GM18517 (cell line): Measurements from ENCODE around the gene FGFRL1.

Source experiments
- ATAC-seq: cut with Tn5 transposase; IDR thresholded peaks from one replicate; pipeline ENCODE4 v1.9.1; 2021; ENCODE audit warnings: mild to moderate bottlenecking, moderate library complexity; ENCODE audit not compliant: unreplicated experiment

Gene FGFRL1

DNA sequence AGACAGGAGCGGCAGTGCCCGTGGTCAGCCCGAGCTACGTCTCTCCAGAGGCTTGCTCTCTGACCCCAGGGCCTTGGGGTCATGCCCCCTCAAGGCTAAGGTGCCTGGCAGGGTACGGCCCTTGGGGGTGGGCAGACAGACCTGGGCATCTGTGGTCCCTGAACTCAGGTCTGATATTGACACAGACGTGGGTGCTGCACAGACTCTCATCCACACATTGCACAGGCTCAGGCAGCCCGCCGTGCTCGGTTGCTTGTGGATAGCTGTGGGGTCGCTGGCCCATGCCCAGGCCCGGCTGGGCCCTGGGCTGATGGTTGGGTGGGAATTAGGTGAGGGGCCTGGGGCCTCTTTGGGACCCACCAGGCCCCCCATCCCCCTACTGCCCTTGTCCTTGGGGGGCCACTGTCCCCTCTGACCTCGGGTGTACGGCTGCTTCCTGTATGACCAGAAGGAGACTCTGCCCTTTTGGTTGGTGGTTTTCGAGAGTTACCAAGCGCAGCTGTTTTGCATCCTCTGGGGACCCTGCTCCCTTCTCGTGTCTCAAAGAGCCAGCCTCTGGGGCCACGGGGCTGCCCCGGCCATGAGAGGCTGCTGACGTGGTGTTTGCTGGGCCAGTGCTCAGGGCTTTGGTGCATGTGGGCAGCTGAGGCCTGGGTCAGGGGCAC, 10.1 kb downstream of the FGFRL1 start:
- peak; percentile 83 for ATAC-seq

DNA sequence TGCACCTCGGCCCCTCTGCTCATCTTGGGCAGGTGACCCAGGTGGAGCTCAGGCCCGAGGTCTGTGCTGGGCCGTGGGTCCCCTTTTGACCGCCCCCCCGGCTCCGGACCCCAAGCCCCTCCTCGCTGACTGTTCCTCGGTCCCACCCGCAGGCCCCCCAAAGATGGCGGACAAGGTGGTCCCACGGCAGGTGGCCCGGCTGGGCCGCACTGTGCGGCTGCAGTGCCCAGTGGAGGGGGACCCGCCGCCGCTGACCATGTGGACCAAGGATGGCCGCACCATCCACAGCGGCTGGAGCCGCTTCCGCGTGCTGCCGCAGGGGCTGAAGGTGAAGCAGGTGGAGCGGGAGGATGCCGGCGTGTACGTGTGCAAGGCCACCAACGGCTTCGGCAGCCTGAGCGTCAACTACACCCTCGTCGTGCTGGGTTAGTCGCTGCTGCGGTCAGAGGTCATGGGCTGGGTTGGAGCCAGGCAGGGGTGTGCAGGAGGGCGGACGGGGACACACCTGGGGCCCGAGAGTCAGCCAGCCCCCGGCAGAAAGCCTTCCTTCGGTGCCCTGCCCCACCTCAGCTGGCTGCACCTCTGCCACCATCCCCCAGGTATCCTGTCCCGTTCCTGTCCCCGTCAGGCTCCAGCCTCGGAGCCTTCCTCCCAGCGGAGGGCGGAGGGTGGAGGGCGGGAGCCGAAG, 10.8 kb downstream of the FGFRL1 start:
- ATAC-seq: no peak

DNA sequence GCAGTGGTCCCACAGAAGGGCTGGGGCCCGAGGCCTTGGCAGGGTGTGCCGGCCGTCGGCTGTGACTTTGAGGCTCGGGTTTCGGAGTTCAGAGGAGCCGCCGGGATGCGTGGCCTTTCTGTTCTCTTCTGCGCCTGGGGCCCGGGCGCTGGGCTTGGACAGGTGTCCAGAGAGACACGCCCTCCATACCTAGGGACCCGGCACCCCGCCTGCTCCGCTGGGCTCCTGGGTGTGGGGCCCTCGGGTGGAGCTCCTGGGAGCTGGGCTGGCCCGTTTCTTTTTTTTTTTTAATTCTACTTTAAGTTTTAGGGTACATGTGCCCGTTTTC, 11.3 kb downstream of the FGFRL1 start:
- ATAC-seq: no peak

DNA sequence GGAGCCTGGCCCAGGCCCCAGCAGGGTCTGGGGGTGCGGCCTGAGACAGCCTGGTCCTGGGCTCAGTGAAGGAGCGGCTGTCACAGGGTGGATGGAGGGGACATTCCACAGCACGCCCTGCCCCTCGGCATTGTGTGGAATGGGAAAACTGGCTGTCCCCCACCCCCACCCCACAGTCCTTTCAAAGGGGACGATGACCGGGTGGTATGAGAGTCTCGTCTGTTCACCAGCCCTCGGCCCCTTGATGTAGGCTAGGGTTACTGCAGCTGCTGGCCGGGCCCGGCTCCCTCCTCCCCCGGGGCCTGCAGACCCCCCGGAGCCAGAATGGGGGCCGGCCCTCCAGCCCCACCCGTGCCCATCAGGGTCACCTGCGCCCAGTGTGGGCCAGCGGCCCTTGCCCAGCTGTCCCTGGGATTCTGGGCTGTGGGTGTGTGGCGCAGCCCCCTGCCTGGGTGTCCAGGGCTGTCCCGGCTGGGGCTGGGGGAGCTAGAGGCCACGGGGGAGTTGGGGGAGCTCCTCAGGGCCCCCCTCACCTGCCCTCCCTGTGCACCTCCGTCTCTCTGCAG, 11.7 kb downstream of the FGFRL1 start:
- no peak for ATAC-seq

DNA sequence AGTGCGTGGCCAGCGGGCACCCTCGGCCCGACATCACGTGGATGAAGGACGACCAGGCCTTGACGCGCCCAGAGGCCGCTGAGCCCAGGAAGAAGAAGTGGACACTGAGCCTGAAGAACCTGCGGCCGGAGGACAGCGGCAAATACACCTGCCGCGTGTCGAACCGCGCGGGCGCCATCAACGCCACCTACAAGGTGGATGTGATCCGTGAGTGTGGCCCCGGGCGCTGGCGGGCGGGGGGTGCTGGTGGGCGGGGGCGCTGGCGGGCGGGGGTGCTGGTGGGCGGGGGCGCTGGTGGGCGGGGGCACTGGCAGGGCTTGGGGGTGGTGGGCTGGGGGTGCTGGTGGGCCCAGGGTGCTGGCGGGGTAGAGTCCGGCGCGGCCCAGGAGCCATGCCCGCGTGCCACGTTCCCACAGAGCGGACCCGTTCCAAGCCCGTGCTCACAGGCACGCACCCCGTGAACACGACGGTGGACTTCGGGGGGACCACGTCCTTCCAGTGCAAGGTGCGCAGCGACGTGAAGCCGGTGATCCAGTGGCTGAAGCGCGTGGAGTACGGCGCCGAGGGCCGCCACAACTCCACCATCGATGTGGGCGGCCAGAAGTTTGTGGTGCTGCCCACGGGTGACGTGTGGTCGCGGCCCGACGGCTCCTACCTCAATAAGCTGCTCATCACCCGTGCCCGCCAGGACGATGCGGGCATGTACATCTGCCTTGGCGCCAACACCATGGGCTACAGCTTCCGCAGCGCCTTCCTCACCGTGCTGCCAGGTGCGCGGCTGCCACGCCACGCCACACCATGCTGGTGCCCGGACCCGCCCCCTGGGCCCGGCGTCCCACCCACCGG, 12.7 kb downstream of the FGFRL1 start:
- no peak for ATAC-seq

DNA sequence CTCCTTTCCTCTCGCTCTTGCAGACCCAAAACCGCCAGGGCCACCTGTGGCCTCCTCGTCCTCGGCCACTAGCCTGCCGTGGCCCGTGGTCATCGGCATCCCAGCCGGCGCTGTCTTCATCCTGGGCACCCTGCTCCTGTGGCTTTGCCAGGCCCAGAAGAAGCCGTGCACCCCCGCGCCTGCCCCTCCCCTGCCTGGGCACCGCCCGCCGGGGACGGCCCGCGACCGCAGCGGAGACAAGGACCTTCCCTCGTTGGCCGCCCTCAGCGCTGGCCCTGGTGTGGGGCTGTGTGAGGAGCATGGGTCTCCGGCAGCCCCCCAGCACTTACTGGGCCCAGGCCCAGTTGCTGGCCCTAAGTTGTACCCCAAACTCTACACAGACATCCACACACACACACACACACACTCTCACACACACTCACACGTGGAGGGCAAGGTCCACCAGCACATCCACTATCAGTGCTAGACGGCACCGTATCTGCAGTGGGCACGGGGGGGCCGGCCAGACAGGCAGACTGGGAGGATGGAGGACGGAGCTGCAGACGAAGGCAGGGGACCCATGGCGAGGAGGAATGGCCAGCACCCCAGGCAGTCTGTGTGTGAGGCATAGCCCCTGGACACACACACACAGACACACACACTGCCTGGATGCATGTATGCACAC, 13.6 kb downstream of the FGFRL1 start:
- no peak for ATAC-seq

DNA sequence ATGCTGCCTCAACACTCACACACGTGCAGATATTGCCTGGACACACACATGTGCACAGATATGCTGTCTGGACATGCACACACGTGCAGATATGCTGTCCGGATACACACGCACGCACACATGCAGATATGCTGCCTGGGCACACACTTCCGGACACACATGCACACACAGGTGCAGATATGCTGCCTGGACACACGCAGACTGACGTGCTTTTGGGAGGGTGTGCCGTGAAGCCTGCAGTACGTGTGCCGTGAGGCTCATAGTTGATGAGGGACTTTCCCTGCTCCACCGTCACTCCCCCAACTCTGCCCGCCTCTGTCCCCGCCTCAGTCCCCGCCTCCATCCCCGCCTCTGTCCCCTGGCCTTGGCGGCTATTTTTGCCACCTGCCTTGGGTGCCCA, 14.7 kb downstream of the FGFRL1 start:
- ATAC-seq: peak; percentile 65

DNA sequence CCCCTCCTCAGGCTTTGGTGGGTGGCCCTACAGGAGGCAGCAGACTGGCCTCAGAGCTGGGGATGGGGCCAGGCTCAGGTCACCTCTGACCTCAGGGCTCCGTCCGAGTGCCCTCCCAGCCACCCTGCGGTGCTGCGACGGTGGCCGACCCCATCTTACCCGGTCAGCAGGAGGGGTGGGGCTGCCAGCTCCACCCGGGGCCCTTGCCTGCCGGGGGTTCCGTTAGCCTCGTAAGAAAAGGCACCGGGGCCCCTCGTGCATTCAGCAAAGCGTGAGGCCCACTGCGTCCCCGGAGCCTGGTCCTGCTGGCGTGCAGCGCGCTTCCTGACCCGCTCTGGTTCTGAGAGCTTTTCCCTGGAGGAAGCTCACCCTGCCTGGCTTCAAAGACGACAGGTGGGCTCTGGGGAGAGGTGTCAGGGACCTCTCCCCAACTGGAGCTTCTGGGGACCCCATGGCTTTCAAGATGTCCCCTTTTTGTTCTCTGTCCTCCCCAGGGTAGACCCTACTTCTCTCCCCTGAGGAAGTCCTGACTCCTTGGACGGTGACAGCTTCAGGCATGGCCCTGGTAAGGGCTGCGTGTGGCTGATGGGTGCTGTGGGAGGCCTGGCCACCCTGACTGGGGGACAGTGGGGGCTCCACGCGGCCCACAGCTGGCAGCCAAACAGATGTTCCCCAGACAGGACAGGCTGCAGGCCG, 15.9 kb downstream of the FGFRL1 start:
- no peak for ATAC-seq

DNA sequence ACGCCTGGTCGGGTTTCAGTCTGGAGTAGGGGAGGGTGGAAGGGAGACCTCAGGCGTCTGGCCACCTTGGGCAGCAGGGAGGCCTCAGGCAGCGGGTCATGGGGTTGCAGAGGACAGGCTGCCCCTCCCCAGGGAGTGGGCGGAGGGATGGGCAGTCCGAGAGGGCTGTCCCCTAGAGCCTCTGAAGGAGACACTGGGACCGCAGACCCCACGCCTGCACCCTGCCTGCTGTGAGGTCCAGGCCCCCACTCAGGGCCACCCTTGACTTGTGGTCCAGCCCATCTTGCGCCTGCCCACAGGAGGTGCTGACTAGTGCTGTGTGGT, 16.5 kb downstream of the FGFRL1 start:
- no peak for ATAC-seq

DNA sequence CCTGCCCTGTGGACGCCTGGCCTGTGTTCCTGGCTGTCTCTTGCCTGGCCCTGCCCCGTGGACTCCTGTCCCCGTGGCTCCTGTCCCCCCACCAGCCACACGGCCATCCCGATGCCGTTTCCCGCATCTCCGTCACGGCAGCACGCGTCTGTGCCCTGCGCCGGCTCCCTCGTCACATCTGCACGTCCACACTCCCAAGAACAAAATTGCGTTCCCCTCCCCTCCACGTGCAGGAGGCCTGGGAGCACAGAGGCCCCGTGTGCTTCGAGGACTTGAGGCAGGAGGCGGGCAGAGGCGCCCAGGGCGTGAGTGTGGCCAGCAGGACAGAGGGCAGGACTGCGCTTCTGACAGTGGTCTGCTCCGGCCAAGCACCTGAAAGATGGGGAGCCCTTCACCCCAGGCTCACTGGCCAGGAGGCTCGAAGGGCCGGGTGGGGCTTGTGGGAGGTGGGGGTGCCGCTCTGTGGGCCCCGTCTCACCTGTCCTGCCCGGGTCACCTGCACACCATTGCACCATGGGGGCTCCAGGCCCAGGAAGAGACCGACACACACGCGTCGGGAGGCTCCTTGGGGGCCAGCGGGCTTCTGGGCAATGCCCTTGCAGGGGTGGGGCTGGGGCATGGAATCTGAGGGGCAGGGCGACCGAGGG, 17.3 kb downstream of the FGFRL1 start:
- ATAC-seq: no peak

DNA sequence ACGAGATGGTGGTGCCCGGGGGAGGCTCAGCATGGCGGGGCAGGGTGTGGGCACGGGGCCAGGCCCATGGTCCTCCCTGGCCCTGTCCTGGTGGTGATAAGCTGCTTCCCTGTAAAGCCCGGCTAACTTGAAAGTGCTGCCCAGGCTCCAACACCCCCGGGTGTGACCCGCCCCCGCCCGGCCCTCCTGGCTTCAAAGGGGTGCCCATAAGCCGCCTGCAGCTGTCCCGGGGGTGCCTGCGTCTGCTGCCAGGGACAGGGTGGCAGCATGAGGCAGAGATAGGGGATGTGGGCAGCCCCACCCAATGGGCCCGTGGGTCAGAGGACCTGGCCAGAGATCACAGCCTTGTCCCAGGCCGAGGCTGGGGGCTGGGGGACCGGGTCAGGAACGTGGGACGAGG, 18.1 kb downstream of the FGFRL1 start:
- no peak for ATAC-seq

DNA sequence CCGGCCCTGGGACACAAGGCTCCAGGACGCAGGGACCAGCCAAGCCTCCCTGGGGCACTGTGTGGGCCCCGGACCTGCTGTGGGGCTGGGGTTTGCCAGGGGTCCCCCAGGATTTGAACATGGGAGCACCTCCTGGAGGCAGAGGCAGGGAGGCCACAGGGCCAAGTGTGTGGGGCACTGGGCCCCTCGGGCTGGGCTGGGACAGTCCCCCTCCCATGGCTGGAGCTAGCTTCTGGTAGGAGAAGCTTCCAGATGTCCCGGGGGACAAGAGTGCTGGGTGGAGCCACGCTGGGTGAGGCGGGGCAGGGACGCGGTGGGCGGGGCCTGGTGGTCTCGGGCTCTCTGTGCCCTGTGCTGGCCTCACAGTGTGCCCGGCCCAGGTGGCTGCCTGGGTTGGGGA, 18.6 kb downstream of the FGFRL1 start:
- no peak for ATAC-seq

DNA sequence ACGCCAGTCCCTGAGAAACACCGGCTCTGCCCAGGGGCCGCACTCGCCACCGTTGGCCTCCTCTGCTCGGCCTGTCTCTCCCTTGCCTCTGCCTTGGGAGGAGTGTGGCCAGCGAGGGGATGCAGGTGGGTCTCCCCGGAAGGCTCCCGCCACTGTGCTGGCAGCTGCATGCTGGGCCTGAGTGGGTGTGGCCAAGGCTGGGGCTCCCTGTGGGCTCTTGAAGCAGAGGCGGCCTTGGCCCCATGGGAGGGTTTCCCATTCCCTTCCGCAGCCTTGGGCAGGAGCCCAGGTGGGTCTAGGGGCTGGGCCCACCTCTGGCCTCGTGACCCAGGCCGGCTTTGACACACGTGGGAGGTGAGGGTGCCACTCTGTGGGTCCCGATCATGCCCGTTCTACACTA, 19.1 kb downstream of the FGFRL1 start:
- ATAC-seq: no peak

DNA sequence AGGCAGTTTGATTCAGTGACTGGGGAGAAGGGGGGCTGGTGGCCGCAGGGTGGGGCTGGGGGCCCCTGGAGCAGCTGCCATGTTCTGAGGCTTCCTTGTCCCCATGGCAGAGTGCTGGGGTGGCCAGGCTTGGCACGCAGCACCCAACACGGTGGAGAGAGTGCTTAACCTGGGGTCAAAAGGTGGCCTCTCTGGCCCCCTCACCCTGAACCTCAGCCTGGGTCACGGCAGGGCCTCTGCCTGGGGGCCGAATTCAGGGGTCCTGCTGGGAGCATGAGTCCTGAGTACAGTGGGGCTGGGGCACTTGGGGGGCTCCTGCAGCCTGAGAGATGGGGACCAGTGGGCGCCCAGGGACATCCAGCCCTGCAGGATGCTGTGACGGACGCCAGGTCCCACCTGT, 19.9 kb downstream of the FGFRL1 start:
- no peak for ATAC-seq

DNA sequence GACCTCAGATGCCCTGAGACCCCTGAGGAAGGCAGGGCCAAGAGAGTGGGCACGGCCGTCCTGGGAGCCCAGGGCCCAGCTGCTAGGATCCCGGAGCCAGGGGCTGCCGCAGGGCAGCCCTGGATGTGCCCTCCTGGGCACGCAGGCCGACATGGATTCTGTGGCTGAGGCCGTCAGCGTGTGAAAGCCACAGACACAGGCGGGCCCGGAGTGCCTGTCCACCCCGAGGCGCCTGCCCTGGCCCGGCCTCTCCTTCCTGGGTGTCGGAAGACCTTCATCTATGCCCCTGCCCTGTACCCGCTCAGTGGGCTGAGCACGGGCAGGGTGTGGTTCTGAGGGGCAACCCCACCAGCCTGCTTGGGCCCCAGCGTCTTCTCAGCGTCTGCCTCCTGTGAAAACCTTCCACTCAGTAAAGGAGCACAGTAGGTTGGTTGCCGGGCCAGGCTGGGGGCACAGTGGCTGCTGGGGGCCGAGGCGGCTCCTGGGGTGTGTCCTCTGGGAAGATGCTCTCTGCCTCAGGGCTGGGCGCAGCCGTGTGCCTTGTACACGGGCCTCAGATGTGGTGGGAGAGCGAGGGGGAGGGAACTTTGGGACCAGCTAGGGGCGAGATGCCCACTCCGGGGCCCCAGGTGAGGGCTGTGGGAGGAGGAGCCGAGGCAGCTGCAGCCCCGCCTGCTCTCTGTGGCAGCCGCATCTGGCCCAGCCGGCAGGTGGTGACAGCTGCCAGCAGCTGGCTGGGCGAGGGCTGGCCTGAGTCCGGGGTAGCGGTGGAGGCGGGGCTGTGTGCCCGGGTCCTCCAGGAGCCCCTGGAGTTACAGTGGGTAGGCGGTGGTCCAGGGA, 20.8 kb downstream of the FGFRL1 start:
- ATAC-seq: no peak

DNA sequence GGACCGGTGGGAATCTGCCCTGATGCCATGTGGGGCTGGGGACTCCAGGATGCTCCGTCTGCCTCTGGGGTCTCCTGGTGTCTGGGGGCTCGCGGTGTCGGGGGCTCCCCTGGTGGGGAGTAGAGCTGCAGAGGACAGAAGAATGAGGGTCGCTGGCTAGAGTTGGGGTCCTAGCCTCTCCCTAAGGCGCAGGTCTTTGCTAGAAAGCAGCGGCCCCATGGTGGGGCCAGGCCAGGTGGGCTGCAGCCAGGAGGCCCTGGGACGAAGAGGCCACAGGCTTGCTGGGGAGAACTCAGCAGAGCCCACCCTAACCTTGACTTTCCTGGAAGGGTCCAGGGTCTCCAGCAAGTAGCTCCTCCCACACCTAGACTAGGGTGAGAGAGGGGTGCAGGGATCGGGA, 21.4 kb downstream of the FGFRL1 start:
- no peak for ATAC-seq

DNA sequence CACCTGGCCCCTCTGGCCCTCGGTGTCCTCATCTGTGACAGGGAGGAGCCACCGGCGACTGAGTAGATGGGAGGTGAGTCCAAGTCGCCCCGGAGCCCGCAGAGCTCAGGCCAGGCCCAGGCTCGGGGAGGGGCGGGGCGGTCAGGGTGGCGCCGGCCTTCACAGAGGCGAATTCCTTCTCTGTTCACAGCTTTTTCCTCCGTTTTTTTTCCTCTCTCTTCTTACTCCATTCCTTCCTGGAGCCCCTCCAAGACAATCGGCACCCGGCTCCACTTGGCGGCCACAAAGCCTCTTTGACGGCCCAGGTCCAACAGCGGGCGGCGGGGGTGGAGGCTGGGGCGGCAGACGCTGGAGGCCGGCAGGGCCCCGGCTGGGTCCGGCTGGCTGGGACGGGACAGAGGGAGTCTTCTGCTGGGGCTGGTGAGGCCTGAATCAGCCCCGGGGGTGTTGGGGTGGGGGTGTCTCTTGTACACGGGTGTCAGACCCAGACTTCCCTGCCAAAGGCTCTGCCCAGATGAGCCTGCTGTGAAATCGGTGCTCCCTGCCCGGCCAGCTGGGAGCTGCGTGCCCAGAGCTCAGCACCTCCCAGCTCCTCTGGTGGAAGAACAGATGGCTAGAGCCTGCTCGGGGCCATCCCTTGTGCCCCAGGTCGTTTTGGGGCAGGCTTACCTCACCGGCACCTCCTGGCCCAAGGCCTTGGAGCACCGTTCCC, 22.6 kb downstream of the FGFRL1 start:
- no peak for ATAC-seq

DNA sequence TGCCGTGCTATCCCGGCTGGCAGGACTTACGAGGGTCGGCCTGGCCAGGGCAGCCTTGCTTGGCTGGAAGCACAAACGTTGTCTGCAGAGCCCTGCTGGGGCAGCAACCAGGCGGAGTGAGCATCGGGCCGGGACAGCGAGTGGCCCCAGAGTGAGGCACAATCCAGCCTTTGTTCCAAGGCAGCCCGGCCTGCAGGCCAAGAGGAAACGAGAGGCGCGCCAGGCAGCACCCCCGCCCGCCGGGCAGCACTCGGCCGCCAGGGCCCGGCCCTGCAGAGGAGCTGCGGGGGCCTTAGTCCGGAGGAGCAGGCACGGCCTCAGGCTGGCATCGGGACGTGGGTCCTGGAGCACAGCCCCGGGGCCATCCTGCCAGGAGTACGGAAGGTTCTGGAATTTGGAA, 24.1 kb downstream of the FGFRL1 start:
- no peak for ATAC-seq

DNA sequence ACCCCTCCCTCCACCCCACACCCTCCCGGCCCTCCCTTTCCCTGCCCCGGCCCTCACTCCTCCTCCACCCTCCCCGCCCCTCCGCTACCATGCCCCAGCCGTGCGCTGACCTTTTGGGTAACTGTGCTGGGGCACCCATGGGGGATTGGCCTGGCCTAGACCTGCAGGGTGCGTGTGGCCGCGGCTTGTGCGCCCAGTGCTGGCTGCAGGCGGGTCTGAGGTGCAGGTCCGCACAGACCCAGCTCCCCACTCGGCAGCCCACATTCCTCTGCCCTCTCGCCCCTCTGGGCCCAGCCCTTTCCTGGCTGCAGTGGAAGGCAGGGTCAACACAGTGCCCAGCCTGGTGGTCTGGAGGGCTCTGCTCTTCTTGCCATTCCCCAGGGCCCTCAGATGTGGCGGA, 24.7 kb downstream of the FGFRL1 start:
- no peak for ATAC-seq
